CD4-positive, alpha-beta T cell treated with Interleukin-4 for 4 hours (primary cell): Measurements from ENCODE around the gene ANGPTL2.

Experiments used
- DNase-seq: peaks from one replicate; pipeline ENCODE4 v3.0.0-alpha.2; 2020

The ANGPTL2 gene

DNA sequence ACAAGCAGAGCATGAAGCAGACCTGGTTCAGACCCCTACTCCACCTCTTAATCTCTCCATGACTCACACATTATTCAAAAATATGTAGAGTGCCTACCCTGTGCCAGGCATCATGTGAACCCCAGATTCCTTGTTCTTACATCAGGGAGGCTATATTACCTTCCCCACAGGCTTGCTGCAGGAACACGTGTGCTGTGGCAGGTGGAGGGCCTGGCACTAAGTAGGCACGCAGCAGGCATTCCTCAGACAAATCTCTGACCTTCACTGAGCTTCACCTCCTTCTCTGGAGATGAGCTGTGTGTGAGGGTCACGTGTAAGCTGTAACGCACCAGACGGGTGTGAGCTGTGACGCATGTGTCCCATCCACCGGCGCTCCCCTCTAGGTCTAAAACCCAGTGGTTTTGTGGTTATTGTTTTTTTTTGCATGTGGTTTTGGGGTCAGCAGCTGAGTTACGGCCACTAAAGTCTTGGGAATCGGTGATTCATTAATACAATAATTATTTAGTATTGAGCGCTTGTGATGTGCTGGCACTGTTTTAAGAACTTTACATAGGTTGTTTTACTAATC lies 30.3 kb downstream of the ANGPTL2 start:
- no peak for DNase-seq

DNA sequence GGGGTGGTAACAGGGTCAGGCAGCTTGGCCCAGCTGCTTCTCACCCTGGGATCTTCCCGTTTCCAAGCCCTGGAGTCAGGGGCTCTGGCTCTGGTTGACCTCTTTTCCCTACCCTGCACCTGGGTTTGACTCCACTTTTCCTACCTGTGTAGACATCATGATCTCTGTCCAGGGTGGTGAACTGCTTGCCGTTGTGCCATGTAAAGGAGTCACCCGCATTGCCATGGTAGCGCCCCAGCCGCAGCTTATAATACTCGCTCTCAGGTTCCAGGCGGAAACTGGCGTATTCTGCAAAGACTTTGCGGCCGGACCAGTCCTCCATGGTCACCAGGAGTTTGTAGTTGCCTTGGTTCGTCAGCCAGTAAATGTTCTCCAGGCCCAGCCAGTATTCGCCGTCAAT lies 30.9 kb downstream of the ANGPTL2 start:
- DNase-seq: no peak

DNA sequence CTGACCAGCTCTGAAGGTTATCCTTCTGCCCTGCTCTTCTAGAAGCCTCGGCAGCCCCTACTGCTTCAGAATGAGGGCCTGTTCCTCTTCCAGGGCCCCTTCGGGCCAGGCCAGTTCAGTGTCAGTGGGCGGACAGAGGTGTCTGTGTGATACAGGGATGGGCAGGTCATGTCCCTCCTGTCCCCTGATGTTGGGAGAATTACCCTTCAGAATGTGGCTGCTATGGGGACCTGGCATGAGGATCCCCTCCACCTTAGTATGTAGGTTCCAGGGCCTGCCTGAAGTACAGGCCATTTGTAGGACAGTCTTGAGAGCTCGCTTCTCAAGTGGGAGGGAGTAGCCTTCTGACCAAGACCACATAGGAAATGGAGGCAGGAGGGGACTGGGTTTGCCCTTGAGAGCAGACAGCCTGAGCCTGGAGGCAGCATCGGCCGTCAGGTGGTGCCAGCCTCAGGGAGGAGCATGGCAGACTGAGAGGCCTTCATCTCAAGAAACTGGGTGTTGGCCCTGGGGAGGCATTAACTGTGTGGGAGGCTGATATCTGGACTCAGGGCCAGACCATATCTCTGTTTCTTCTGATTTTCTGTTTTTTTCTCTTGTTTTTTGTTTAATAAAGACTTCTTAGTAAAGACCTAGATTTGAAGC lies 32.0 kb downstream of the ANGPTL2 start:
- no peak for DNase-seq

DNA sequence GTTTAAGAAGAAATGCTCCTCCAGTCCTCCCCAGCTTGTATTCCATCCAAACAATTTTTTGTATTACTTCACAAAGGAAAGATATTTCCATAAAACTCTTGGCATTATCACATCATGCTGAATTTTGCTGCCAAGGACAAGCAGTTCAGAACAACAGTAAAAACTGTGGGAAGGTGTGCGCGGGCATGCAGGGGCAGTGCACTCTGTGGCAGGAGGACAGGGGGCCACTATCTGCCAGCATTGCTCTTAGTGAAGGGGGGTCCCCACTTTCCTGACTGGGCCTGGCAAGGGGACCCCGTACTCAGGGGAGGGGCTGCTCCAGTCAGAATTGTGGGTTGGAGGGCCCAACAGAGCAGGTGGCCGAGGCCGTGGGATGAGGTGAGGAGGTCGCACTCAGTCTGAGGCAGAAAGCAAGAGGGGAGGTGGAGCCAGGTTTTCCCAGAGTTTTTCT lies 32.8 kb downstream of the ANGPTL2 start:
- no peak for DNase-seq

DNA sequence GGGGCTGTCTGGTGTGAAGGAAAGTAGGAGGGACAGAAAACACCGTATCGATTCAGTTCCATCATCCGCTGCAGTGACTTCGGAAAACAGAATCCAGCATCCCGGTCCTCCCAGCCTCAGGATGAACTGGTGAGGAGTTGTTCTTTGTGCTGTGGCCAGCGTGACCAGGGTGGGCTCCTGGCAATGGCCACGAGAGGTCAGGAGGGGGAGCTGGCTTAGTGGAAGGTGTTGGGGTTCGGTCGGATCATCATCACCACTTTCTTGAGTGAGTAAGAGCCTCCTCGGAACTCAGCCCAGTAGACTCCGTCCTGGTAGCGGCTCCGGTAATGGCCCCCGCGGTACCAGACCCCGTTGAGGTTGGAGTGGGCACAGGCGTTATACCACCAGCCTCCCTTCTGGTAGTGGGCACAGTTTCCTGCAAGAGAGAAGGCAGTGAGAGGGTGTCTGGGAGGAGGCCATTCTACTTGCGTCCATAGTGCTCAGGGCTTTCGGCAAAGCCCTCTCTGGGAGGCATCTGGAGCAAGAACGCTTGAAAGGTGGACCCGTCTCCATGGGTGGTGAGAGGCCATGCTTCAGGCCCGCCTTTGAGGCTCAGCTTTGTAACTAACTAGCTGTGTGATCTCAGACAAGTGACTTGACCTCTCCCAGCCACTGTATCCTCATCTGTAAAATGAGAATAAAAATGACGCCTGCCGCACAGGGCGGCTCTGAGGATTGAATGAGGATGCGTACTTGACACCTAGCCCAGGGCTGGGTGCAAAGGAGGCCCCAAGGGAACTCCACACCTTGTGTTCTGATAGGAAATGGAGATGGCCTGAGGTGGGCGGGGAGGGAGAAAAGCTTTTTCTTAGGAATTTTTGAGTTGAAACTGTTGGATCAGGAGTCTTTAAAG lies 33.5 kb downstream of the ANGPTL2 start:
- DNase-seq: no peak

DNA sequence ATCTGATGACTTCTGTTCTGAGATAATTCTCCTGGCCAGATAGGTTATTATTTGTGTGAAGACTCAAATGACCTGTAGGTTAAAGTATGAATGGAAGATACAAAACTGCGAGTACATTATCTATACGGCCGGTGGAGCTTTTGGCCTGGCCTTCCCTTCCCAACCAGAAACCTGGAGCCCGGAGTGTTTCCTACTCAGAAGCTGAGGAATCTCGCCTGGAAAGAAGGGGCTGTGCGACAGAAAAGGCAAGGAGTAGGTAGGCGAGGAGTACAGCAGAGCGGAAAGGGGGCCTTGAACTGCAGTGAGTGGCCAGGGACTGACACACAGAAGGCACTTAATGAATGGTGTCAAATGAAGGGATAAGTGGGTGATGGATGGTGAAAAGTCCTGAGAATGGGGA lies 34.6 kb downstream of the ANGPTL2 start:
- DNase-seq: no peak

DNA sequence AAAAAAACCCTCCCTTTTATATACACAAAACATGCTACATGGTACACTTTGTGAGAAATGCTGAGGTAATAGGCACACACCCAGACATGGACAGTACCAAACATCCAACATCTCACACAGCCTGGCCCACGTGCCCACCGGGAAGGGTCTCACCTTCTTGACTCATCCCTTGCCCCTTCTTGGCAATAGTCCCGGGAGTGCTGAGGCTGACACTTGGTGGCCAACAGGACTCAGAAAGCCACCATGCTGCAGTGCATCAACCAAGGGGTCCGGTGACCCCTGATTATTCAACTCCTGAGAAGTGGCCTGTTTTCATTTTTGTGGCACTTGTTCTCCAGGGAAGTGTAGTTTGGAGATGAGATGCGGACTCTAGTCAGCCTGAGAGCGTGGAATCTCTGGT lies 35.0 kb downstream of the ANGPTL2 start:
- DNase-seq: no peak

DNA sequence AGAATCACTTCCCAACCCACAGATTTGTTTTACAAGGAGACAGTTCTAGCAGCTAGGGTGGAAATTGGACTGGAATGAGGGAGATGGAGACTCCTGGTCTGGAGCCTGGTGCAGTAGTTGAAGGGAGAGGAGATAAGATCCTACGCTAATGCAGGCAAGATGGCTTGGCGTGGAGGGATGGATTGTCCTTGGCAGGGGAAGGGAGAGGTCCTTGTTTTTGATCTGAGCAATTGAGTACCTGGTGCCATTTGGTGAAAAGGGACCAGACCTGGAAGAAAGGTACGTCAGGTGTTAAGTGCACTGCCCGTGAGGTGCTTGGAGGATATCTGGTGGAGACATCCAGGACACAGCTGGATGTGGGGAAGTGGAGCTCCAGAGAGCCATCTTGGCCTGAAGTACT lies 35.7 kb downstream of the ANGPTL2 start:
- DNase-seq: no peak

DNA sequence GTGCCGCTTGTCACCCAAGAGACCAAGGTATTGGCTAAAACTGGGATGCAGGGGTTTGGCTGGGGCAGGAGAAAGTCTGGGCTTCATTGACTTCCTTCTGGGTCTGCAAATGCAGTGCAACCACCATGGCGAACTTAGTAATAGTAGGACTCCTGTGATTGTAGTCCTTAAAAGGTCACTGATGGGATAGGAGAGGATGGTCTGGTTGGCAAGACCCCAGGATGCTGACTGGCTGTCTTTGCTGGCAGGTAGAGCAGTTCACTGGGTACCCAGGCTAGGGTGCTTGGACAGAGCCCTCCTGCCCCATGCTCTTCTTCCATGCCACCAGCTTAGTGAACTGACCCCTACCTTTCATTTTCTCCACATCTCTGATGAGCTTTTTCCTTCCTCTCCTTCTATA lies 37.2 kb downstream of the ANGPTL2 start:
- no peak for DNase-seq

DNA sequence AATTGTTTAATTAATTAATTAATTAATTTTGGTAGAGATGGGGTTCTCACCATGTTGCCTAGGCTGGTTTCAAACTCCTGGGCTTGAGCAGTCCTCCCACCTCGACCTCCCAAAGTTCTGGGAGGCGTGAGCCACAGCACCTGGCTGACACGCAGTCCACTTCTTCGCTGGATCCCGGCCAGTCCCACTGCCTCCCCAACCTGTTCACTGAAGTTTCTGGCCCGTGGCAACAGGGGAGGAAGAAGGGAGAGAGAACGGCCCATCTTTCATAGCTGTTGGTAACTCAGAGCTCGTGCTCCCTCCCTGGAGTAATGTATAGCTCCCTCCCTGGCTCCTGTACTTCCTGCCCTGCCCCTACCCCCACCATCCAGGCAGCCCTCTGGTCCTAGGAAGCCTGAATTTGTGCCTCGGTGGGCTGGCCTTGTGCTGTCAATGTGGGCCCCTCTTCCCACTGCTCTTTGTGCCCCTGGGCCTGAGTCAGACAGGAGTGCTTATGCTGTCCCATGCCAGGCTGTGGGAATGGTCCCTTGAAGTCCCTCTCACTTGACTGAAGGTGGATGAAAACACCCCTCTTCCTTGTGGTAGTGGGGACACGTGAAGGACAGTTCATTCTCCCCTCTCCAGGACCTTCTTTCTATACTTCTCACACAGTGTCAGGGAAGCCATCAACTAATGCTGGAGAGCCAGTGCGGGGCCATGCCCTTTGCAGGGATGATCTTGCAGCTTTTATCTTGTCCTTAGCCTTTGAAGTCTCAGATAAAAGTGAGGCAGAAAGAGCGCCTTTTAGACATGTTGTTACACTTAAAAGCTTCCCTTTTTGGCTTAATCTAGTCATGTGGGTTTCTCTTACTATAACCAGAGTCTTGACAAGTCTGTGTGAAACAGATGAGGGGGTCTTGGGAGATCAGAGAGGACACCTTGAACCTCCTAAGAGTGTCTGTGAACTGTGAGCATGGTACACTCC lies 38.1 kb downstream of the ANGPTL2 start:
- DNase-seq: no peak

DNA sequence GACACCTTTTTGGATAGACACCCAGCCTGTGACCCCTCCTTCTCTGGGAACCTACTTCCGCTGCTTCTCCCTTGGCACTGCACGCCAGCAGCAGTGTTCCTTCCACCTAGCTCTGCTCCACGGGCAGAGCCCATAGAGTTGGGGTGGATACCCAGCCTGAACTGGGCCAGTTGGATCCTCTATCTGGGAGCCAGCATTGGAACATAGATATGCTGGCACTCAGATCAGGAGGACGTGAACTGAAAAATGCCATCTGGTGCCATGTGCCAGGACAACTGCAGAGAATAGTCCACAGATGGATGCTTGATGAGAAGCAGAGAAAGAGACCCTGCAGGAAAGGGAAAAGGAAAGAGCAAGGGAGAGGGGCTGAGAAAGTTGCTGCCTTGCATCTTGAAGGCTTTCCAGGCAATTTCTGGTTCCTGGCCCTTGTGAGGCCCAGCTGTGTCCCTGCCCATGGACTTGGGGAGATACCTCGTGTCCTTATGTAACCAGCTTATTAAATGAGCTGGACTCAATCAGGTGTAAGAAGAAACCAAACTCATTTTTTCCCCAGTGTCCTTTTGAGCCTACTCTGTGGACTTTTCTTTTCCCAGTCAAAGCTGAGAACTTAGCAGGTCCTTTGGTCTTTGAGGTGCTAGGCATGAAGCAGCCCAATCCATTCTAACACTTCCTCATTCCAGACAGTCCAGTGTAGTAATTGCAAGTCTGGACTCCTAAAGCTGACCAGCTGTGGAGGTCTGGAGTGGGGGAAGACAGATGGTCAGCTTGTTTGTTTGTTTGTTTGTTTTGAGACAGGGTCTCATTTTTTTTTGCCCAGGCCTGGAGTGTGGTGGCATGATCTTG lies 39.1 kb downstream of the ANGPTL2 start:
- no peak for DNase-seq

DNA sequence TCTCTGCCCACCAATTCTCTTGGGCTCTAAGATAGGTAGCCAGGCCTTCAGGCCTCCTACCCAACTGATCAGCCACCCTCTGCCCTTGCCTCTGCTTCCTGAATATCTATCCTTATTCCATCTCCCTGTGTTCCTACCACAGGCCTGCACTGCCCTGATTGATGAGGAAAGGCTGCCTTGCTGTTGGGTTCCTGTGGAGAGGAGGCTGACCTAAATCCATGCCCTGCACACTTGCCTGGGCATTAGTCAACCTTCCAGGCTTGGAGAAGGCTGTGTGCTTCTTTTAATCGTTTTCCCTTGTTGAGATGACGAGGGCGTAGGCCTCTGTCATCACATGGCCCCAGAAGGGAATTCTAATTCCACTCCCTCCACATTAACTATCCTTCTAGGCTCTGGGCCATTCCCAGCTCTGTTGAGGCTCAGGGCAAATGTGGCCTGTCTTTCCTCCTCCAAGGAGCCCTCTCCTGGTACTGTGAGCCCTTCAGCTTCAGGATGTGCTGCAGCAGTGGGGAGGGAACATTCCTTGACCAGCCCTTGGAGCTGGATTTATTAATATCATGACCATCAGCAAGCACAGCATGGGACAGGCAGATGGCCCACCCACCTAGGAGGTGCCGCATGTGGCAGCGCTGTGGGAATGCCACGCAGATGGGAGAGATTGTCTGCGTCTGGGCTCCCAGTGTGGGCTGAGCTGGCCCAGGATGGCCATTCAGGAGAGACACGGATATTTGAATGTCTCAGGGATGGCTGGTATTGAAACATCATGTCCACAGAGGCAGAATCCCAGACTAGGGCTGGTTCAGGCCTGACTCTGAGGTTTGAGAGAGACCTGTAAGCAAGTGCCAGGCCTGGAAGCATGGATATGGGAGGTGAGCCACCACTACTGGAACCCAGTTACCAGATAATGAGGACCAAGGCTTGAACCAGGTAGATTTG lies 40.9 kb downstream of the ANGPTL2 start:
- DNase-seq: no peak

DNA sequence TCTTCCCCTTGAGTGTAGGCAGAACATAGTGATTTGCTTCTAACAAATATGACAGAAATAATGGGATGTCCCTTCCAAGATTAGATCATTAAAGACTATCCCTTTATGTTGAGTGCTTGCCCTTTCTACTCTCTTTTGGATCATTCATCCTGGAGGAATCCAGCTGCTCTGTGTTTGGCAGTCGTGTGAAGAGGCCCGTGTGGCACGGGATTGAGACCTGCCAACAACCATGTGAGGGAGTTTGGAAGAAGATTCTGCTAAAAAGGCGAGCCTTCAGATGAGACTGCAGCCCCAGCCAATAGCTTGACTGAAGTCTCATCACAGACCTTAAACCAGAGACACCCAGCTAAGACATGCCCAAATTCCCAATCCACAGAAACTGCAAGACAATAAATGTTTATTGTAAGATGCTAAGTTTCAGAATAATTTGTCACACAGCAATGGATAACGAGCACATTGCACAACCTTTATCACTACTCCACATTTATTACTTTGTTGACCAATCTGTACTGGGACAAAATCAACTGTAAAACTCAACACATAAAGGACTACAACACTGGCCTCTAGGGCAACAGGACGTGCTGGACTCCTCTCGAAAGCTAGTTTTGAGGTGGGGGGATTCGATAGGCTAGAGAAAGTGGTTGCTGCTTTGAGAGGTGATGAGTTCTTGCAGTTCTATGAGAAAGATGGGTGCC lies 42.8 kb downstream of the ANGPTL2 start:
- no peak for DNase-seq

DNA sequence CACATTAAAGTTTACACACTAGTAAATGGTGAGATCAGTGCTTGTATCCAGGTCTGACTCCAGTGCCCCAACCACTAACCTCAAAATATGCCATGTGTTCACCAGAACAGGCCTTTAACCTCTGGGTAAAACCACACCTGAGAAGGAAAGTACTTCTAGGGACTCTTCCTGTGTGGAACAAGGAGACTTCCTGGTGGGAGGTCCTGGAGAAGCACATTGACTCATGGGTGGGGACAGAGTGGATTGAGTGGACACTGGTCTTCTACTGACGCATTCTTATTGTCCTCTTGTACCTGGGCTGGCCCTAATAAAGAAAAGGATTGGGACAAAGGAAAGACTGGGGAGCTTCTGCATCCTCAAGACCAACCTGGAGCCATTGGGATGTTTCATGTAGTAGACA lies 43.4 kb downstream of the ANGPTL2 start:
- no peak for DNase-seq

DNA sequence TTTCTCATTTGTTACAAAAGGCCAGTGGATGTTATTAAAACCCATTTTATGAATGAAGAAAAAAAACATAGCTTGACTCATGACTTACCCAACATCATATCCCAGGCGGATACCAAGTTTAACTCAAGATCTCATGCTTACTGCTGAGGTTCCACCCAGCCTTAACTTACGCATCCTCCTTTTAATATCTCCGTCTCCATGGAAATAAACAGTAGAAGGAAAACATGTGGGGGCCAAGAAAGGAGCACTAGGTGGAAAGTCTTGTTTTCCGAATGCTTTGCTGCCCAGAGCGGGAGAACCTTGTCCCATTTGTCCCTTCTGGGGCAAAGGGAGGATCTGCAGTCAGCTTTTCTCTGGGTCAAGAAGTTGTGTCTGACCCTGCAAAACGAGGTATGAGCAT lies 44.1 kb downstream of the ANGPTL2 start:
- DNase-seq: no peak

DNA sequence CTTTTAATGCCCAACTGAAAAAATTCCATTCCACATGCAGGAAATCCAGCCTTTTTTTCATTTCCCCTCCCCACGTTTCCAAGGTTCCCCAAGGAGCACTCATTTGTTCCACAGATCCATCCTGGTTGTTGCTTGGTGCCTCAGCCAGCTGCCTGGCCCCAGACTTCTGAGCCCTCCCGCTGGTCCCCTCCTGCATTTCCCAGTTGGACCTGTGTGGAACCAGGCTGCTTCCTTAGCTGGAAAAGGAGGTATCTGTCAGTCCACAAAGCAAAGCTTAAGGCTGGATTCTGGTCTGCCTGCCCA lies 44.8 kb downstream of the ANGPTL2 start:
- no peak for DNase-seq

DNA sequence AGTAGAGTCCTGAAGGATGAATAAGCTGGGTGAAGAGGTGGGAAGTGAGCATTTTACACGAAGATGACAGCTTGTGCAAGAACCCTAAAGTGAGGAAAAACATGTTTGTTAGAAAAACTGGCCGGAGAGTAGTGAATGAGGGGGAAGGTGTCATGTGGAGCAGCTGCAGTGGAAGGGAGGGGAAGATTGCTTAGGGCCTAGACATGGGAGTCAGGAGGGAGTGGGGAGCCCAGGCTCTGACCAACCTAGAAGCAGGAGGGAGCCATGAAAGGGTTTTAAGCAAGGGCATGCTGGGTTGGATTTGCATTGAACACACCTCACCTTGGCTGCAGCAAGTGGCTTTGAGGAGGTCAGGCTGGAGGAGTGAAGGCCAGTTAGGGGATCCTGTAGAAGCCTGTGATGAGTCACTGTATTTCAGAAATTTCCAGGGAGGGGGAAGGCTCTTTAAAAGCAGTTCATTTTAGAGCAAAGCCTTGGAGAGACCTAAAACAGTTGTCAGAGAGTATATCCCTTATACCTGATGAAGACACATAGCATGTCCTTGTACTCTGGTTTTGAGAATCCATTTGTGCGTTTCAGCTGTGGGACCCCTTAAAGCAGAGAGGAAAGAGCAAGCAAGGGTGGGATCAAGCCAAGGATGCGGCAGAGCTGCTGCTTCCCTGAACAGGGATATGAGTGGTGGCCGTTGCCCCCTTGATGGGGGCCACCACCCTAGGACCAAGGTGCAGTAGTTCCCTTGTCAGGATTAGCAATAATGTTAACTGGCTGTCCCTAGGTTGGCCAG lies 45.4 kb downstream of the ANGPTL2 start:
- DNase-seq: no peak

DNA sequence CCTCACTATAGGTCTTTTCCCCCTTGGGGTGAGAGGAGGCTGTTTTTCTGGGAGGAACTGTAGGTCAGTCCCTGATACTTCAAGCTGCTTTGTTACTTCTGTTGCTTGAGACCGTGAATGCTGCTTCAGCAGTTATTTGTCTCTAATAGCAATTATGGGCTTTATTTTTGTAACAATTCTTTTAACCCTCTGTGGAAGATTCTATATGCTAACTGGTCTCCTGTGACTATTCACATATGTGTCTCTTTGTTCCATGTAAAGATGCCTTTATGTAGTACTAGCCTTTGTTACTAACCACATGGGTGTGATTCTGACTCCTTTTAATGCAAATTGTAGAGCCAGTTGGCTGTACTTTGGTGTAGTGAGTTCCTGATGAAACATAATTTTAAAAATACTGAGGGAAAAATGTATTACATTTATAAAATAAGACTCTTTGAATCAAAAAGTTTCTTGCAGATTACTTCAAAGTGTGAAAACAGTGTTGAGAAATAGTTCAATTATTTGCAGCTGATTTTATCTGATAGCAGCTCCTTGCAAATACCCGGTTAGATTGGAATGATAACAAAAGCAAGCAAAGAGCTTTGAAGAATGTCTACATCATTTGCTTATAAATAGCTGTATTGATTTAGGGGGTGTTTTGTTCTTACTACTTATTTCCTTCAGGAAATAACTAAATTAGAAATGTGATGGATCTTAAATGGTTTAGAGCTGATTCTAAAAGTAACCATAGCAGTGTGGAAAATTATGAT lies 46.6 kb downstream of the ANGPTL2 start:
- no peak for DNase-seq
